Stimulated activated CD4-positive, alpha-beta T cell treated with anti-CD3 and anti-CD28 coated beads, Interleukin-12 subunit alpha, Interleukin-12 subunit beta, amount 100 ng/mL, for 24 hours (primary cell): Measurements from ENCODE around the gene TTC24.
"Not testable (repeated sequence)": the region's sequence is repeated elsewhere in the genome, so short reads cannot be mapped to it uniquely, and the experiment has no call there.

Source experiments
- DNase-seq, 2 experiments: peaks; one replicate each; pipeline ENCODE4 v3.0.0-alpha.2; 2020; ENCODE audit warnings: low read depth in 2 of 2

TTC24 gene

GRCh38 chr1:156586892-156587477 is 7.5 kb downstream of the TTC24 start:
- no peak for DNase-seq

GRCh38 chr1:156587927-156588326 is 8.4 kb downstream of the TTC24 start:
- not testable (repeated sequence) for DNase-seq

DNA sequence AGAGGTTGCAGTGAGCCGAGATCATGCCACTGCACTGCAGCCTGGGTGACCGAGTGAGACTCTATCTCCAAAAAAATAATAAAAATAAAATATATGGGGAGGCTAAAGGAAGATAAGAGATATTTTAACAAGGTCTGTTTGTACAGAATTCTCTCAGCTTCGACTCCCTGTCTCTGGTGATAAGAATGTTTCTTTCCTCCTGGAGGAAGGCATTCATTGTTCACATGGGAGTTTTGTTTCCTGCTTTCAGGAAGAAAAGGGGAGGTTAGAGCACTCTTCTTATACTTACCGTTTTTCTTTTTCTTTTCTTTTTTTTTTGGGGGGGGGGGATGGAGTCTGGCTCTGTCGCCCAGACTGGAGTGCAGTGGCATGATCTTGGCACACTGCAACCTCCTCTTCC is 10.0 kb downstream of the TTC24 start:
- no peak for DNase-seq

GRCh38 chr1:156590326-156591180 is 11.0 kb downstream of the TTC24 start:
- DNase-seq, result no peak

- DNase-seq, result no peak
These were observed 11.6 kb downstream of the TTC24 start for GRCh38 chr1:156591181-156591431.

GRCh38 chr1:156591432-156592157 is 12.1 kb downstream of the TTC24 start, which contains the start of gene NAXE:
TSS of gene NAXE (plus strand) at chr1:156591776. CDS start at chr1:156591805, 29 bp downstream.
- DNase-seq, result peak in 1 of 2 experiments; percentile 63

GRCh38 chr1:156592158-156592909 is 12.8 kb downstream of the TTC24 start:
- no peak for DNase-seq

GRCh38 chr1:156592910-156593660 is 13.6 kb downstream of the TTC24 start:
- no peak for DNase-seq

DNA sequence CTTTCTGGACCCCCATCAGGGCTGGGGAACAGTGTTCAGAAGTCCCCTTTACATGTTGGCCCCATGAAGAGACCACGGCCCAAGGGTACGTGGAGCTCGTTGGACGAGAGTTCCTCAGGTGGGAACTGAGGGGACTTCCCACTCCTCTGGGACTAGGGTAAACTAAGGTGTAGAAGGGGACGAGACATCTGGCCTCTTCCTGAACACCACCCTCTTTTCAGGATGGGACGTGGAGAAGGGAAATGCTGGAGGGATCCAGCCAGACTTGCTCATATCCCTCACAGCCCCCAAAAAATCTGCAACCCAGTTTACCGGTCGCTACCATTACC is 14.1 kb downstream of the TTC24 start:
- no peak for DNase-seq

DNA sequence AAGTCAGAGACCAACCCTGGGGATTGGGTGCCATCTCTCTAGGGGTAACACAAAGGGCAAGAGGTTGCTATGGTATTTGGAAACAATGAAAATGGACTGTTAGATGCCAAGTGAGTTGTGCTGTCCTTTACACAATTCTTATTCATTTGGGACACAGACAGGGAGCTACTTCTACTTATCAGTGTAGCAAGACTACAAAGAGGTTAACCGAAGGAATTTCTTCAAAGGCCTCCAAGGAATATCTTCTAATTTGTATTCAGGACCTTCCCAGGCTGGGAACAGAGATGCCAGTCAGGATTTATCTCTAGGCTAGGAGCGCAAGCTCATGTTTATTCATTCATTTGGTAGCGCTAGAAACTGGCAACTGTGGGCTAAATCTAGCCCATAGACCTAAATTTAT is 14.7 kb downstream of the TTC24 start:
- no peak for DNase-seq

DNA sequence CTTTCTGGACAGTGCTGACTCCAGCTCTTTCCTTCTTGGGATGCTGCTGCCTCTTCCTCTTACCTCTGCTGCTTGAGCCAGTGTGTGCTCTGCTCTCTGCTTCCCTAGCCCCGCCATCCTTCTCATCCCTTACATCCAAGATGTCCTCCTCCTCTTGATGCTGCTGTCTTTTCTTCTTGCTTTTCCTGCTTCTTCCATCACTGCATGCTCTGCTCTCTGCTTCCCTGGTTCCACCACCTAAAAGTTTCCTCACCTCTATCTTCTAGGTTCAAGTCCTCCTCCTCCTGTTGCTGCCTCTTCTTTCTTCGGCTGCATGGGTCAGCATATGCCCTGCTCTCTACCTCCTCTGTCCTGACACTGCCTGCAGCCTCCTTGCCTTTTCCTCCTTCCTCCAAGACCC is 15.5 kb downstream of the TTC24 start:
- no peak for DNase-seq

DNA sequence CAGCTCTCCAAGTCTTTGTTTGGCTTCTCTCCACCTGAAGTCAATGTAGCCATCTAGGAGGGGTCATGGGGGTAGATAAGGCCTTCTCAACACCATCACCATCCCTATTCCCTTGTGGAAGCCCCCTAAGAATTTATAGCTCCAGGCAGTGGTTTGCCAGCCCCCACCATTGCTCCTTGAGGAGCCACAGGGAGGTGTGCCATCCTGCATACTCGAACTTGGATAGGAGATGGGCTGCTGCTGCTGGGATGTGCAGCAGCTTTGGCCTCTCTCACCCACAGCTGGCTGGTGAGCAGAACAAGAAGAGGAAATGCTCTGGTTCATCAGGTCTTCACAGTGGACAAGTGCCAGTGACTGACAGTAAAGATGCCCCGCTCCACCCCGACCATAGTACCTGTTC is 16.9 kb downstream of the TTC24 start:
- DNase-seq, result no peak

- no peak for DNase-seq
These were observed 18.6 kb downstream of the TTC24 start for GRCh38 chr1:156598125-156598524.

GRCh38 chr1:156598731-156599432 is 19.4 kb downstream of the TTC24 start:
- no peak for DNase-seq

DNA sequence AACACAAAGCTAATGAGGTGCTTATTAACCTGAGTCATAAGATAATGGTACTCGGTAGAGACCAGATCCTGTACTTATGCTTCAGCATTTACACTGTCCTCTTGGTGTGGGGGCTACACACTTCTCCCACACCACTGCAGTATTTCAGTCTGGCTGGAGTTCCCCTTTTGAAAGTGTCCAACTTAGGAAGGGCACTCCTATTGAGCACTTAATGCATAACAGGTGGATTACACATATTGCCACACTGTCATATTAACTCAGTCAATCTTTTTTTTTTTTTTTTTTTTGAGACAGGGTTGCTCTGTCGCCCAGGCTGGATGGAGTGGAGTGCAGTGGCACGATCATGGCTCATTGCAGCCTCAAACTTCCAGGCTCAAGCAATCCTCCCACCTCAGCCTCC is 20.3 kb downstream of the TTC24 start:
- no peak for DNase-seq

- DNase-seq, result no peak
These were observed 21.2 kb downstream of the TTC24 start for GRCh38 chr1:156600733-156601121.

- DNase-seq, result peak; percentile 64 to 77
These were observed 21.8 kb downstream of the TTC24 start, which contains the start of gene GPATCH4 for GRCh38 chr1:156601122-156601830. TSS of gene GPATCH4 (minus strand) at chr1:156601479.

GRCh38 chr1:156601892-156602291 is 22.4 kb downstream of the TTC24 start:
- DNase-seq, result no peak

GRCh38 chr1:156602557-156602993 is 23.1 kb downstream of the TTC24 start:
- DNase-seq, result no peak

GRCh38 chr1:156607344-156607743 is 27.8 kb downstream of the TTC24 start:
- not testable (repeated sequence) for DNase-seq
